ENCODE data around the gene MCUB. TPM values are rescaled to one million over a fixed set of nuclear protein-coding genes. Genes with fewer than 3 reads are reported as not detected.

MCUB gene
- total and polyA plus RNA-seq, 9 donors: 7.4 to 10.8 (median 9.2) TPM

DNA sequence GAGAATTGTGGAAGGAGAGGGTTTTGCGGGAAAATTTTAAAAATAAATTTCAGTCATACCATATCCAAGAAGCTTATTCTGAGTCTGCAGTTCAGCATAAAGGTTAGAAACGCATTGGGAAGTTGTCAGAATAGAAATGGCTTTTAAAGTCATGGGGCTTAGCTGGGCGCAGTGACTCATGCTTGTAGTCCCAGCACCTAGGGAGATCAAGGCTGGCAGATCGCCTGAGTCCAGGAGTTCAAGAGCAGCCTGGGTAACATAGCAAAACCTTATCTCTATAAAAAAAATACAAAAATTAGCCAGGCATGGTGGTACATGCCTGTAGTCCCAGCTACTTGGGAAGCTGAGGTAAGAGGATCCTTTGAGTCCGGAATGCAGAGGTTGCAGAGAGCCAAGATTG, 173.7 kb downstream of the MCUB start:
- no peak for DNase-seq
- Histone ChIP-seq H3K27ac (ENCODE audit: low read length) (no peak overlapping the region), H3K4me1 (ENCODE audit: control insufficient read depth, insufficient read depth, low read length) (peaks cover 7% of the 10 kb centered on the region), H3K4me3 (ENCODE audit: low read length) (no peak overlapping the region), H3K9me3 (replicated peaks; ENCODE audit: control insufficient read depth, low read depth, low read length) (no peaks in the 10 kb centered on the region), H3K36me3 (ENCODE audit: control insufficient read depth, insufficient read depth, low read length) (no peaks in the 10 kb centered on the region), H3K27me3 (ENCODE audit: control insufficient read depth, insufficient read depth, low read length) (no peaks in the 10 kb centered on the region)
- no CpG with 5 or more reads among the region's 5 CpGs for WGBS (ENCODE audit: insufficient coverage)

DNA sequence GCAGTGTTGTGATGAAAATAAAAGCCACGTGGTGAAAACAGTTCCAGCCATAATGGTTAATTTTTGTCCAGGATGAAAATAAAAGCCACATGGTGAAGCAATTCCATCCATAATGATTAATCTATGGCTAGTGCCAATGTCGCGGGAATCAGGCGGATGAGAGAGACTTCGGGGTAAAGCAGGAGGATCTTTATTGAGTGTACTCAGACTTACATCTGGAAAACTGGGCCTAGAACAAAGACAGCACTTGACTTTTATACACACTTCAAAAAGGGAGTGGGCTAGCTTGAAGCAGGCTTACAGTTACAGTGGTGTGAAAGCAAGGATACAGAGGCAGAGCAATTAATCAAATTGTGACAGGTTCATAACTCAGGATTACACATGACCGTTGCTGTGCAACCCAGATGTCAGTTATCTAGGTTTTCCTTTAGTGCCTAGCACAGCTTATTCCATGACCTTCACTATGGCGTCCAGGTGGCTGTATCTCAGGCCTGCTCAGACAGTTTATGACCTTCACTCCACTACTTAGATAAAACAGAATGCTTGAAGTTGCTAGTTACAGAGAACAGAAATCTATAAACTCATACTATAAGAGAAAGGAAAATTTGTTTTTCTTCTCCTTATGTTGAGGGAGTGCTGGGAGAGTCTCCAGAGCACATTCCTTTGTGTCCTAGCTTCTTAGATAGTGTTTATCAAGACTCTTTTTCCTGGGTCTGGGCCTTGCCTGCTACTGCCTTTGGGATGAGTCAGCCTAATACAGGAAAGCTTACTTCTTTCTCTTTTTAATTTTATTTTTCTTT, 175.7 kb downstream of the MCUB start:
- Histone ChIP-seq H3K4me3 (ENCODE audit: low read length) (no peak overlapping the region), H3K36me3 (ENCODE audit: control insufficient read depth, insufficient read depth, low read length) (no peaks in the 10 kb centered on the region), H3K9me3 (replicated peaks; ENCODE audit: control insufficient read depth, low read depth, low read length) (no peaks in the 10 kb centered on the region), H3K27me3 (ENCODE audit: control insufficient read depth, insufficient read depth, low read length) (no peaks in the 10 kb centered on the region), H3K4me1 (ENCODE audit: control insufficient read depth, insufficient read depth, low read length) (no peaks in the 10 kb centered on the region), H3K27ac (ENCODE audit: low read length) (no peak overlapping the region)
- DNase-seq: no peak
- WGBS (ENCODE audit: insufficient coverage): 10% methylated on average over 1 of the region's 7 CpGs

Other genes starting within 250 kb of the MCUB start
- gene SEC24B, start 126.4 kb upstream of the MCUB start, total RNA-seq: 14.7 TPM
- gene SEC24B, start 126.4 kb upstream of the MCUB start, polyA plus RNA-seq (ENCODE audit: insufficient read depth in 1 of 8, insufficient read length in 8 of 8, low replicate concordance in 1 of 8): 10 to 100 TPM; 21.4 to 27.8 (median 24.3) TPM
- gene CASP6, start 143.2 kb downstream of the MCUB start, total RNA-seq: 13.1 TPM
- 10 to 100 TPM; 12.4 to 21.3 (median 16.5) TPM for gene CASP6, start 143.2 kb downstream of the MCUB start, polyA plus RNA-seq (ENCODE audit: insufficient read depth in 1 of 8, insufficient read length in 8 of 8, low replicate concordance in 1 of 8)
- gene PLA2G12A, start 169.8 kb downstream of the MCUB start, total RNA-seq: 16.4 TPM
- 10 to 100 TPM in 7 of 8 donors, 1 to 10 TPM in 1; 9.8 to 17.3 (median 13.3) TPM for gene PLA2G12A, start 169.8 kb downstream of the MCUB start, polyA plus RNA-seq (ENCODE audit: insufficient read depth in 1 of 8, insufficient read length in 8 of 8, low replicate concordance in 1 of 8)
- 7.8 TPM for gene CFI, start 241.8 kb downstream of the MCUB start, total RNA-seq
- 10 to 100 TPM in 1 of 8 donors, 1 to 10 TPM in 7; 3.8 to 15.5 (median 6.3) TPM for gene CFI, start 241.8 kb downstream of the MCUB start, polyA plus RNA-seq (ENCODE audit: insufficient read depth in 1 of 8, insufficient read length in 8 of 8, low replicate concordance in 1 of 8)

Measured in muscle of leg (tissue), 11 donors.